GM23248 (cell line): Measurements from ENCODE around the gene GRIA3.

Experiments used
- EZH2 ChIP-seq: fragments of 200-600 bp; sonication (generic); IDR thresholded peaks from 2 replicates; pipeline ENCODE4 v1.6.1; 2018; ENCODE audit warnings: antibody characterized with exemption, mild to moderate bottlenecking; ENCODE audit not compliant: insufficient read depth, poor library complexity, severe bottlenecking
- EZH2phosphoT487 ChIP-seq: fragments of 200-600 bp; sonication (generic); IDR thresholded peaks from 2 replicates; pipeline ENCODE4 v1.6.1; 2018; ENCODE audit warnings: antibody characterized with exemption, moderate library complexity, mild to moderate bottlenecking, low read depth; ENCODE audit not compliant: insufficient read depth

DNA sequence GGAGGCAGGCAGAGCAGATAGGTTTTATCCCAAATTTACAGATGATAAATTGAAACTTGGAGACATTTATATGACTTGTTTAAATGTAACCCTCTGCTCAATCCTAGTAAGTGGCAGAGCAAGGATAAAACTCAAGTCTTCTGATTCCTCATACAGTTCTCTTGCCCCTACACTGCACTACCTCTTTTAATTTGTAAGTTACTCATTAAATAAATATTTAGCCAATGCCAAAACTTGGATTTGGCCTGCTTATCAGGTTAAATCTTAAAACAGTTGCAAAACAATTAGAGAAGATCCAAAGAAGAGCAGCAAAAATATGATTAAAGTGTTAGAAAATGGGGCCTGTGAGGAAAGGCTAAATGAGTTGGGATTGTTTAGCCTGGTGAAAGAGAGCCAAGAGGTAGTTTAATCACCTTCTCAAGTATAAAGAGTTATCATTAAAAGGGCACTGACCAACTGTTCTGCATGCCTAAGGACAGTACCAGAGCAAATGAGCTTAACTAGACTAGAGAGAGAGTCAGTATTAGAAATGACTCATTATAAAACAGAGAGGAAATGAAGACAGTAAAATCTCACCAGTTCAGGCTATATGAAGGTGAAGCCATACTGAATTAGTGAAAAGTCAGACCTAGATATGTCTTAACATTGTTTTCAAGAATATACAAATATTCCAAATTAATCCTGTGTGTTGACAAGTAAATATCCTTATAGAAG, 146.3 kb downstream of the GRIA3 start:
- TF ChIP-seq EZH2 (no peak), EZH2phosphoT487 (no peak)
